HG02852 (cell line): ENCODE data around the gene SSRP1.
"Not testable (repeated sequence)": the region's sequence is repeated elsewhere in the genome, so short reads cannot be mapped to it uniquely, and the experiment has no call there.

Source experiments
- ATAC-seq: cut with Tn5 transposase; IDR thresholded peaks from one replicate; pipeline ENCODE4 v1.9.1; 2021; ENCODE audit warnings: mild to moderate bottlenecking, moderate library complexity; ENCODE audit not compliant: unreplicated experiment

SSRP1 gene, protein sequence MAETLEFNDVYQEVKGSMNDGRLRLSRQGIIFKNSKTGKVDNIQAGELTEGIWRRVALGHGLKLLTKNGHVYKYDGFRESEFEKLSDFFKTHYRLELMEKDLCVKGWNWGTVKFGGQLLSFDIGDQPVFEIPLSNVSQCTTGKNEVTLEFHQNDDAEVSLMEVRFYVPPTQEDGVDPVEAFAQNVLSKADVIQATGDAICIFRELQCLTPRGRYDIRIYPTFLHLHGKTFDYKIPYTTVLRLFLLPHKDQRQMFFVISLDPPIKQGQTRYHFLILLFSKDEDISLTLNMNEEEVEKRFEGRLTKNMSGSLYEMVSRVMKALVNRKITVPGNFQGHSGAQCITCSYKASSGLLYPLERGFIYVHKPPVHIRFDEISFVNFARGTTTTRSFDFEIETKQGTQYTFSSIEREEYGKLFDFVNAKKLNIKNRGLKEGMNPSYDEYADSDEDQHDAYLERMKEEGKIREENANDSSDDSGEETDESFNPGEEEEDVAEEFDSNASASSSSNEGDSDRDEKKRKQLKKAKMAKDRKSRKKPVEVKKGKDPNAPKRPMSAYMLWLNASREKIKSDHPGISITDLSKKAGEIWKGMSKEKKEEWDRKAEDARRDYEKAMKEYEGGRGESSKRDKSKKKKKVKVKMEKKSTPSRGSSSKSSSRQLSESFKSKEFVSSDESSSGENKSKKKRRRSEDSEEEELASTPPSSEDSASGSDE

GRCh38 chr11:57335343-57336110 is at the start of gene SSRP1:
SSRP1 (minus strand) TSS chr11:57335892; CDS start chr11:57335121, 771 bp downstream.
- peak; percentile 99 for ATAC-seq

- ATAC-seq = no peak
Observed at GRCh38 chr11:57380975-57381374, 45.3 kb upstream of the SSRP1 start, which contains the start of gene PRG3. PRG3 (minus strand) TSS chr11:57381150; CDS start chr11:57380708, 442 bp downstream.

- ATAC-seq = no peak
Observed at GRCh38 chr11:57379732-57380131, 44.0 kb upstream of the SSRP1 start.

- no peak for ATAC-seq
Observed at GRCh38 chr11:57378186-57378585, 42.5 kb upstream of the SSRP1 start.

- ATAC-seq = no peak
Observed at GRCh38 chr11:57377107-57377506, 41.4 kb upstream of the SSRP1 start.

DNA sequence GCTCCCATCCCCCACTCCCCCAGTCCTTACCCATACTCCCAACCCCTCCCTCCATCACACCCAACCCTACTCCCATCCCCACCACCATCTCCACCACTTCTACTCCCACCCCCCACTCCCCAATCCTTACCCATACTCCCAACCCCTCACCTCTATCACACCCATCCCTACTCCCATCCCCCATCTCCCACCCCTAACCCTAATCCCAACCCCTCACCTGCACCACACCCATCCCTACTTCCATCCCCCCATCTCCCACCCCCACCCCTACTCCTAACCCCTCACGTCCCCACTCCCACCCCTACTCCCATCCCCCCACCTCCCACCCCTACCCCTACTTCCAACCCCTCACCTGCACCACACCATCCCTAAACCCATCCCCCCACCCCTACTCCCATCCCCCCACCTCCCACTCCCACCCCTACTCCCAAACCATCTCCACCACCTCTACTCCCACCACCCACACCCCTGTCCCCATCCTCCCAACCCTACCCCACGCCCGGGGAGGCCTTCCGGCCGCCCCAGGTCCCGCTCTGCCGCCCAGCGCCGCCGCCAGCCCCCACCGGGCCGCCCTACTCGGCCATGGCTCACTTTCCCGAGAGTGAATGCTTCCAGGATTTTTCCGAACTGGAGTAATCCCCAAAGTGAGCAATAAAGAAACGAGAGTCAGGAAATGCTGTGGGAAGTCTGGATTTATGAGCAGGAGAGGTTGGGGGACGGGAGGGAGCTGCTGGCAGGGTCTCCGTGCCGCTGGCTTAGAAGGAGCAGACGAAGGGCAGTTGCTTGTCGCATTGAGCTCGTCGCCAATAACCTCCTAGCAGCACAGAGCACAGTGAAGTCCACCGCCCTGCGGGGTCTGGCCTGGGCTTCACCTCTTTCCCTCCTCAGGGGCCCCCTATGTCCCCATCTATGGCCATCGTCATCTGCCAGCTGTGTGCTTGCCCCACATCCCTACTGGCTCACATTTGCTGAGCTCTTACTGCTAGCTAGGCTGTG is 40.7 kb upstream of the SSRP1 start:
- no peak for ATAC-seq

GRCh38 chr11:57375490-57375889 is 39.8 kb upstream of the SSRP1 start:
- ATAC-seq = no peak

DNA sequence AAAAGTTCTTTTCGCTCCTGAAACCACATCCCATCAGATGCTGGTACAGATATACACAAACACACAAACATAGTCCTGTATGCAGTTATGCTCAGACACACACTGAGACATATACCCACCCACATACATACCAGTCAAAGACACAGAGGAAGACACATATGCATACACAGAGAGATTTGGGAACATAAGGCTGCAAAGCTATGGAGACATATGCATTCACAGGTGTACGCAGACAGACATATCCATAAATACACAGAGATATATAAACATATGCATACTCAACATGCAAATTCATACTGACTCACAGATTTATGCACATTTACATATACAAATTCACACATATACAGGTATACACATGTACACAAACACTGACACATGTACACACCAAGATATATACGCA is 39.3 kb upstream of the SSRP1 start:
- ATAC-seq = no peak

- no peak for ATAC-seq
Observed at GRCh38 chr11:57373146-57373545, 37.5 kb upstream of the SSRP1 start.

DNA sequence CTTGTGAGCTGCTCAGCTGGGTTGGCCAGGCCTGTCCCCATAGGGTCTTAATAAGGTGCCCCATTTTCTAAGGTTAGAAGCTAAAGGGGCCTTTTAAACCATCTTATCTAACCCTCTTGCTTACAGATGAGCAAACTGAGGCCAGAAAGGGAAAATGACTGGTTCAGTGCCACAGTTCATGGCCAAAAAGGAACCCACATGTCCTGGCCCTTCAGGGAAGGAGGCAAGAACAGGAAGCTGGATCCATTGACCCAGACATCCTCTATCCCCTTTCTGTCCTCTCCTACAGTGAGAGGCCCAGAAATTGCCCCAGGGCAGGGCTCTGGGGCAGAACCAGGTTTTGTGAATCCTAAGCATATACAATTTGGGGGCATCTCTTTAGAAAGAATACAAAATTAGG is 35.2 kb upstream of the SSRP1 start:
- ATAC-seq = no peak

DNA sequence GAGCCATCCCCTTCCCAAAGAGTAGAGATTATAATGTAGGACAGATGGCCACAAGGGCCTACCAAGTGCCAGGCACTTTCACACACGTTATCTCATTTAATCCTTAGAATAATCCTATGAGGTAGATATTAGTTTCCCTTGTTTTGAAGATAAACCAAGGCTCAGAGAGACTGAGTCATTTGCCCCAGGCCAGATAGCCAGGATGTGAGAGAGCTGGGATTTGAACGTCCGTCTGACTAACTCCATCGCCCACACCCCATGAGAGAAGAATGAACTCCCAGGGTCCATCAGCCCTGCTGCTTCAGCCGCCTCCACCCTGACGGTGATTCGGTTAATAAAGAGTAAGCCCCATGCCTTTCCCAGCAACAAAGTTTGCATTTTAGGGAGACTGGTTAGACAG is 34.6 kb upstream of the SSRP1 start:
- ATAC-seq = no peak

DNA sequence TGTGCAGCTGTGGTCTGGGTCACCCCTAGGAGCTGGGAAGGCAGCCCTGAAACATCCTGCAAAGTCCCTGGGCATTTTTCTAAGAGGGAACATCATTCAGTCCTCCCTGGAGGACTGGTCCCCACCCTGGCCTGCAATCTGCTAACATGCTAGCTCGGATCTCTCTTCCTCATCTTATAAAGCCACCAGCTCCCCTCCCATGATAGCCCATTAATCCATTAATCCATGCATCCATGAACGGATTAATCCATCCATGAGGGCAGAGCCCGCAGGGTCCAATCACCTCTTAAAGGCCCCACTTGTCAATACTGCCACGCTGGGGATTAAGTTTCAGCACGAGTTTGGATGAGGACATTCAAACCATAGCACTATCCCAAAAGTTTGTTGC is 33.1 kb upstream of the SSRP1 start:
- no peak for ATAC-seq

- no peak for ATAC-seq
Observed at GRCh38 chr11:57368106-57368844, 32.6 kb upstream of the SSRP1 start.

DNA sequence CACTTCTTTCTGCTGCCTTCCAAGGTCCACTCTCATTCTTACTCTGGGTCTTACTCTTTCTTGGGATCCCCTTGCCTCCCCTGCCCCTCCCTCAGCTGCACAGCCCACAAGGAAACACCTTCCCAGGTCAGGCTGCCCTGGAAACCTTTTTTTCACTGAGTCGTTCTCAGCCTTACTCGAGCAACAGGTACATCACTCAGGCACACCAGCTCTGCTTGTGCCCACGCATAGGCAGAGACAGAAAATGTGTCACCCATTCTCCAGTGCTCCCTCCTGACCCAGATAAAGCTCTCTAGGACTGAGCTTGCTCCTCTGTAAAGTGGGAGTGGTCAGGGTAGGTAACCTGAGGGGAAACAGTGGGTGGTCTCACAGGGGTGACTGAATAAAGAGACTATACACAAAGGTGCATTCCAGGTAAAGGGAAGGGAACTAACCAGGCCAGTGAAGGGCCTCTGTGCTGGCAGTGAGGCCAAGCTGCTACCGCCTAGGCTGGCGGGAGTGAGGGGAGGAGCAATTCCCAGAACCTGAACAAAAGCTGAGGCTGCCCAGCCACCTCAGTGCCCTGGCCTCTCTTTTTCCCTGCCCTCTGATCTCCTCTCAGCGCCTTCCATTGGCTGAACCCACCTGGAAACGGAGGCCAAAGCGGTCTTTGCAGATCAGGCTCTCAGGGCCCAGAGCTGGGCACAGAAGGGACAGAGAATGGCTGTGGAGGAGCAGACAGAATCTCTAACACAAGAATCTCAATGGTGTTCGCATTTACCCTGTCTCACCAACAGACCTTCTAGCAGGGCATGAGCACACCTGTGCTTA is 29.4 kb upstream of the SSRP1 start:
- ATAC-seq = no peak

- no peak for ATAC-seq
Observed at GRCh38 chr11:57363131-57364080, 27.7 kb upstream of the SSRP1 start.

- no peak for ATAC-seq
Observed at GRCh38 chr11:57361926-57362325, 26.2 kb upstream of the SSRP1 start.

GRCh38 chr11:57361420-57361819 is 25.7 kb upstream of the SSRP1 start:
- ATAC-seq = not testable (repeated sequence)

GRCh38 chr11:57360991-57361390 is 25.3 kb upstream of the SSRP1 start:
- no peak for ATAC-seq
